GM19463 (cell line): ENCODE data around the gene MRTFA.
"Not testable (repeated sequence)": the region's sequence is repeated elsewhere in the genome, so short reads cannot be mapped to it uniquely, and the experiment has no call there.

Experiments
- ATAC-seq: cut with Tn5 transposase; IDR thresholded peaks from one replicate; pipeline ENCODE4 v1.9.1; 2021; ENCODE audit warnings: mild to moderate bottlenecking, moderate library complexity; ENCODE audit not compliant: unreplicated experiment

MRTFA gene

GRCh38 chr22:40628354-40629042 is 8.0 kb downstream of the MRTFA start:
- no peak for ATAC-seq

DNA sequence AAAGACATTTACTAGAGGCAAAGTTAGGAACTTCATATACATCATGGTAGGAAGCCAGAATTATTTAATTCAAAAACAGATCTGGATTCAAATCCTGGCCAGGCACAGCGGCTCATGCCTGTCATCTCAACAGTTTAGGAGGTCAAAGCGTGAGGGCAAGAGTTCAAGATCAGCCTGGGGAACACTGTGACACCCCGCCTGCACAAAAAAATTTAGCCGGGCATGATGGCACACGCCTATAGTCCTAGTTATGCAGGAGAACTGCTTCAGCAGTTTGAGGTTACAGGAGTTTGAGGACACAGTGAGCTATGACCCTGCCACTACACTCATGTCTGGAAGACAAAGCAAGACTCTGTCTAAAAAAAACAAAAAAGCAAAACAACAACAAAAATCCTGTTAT is 8.9 kb downstream of the MRTFA start:
- no peak for ATAC-seq

DNA sequence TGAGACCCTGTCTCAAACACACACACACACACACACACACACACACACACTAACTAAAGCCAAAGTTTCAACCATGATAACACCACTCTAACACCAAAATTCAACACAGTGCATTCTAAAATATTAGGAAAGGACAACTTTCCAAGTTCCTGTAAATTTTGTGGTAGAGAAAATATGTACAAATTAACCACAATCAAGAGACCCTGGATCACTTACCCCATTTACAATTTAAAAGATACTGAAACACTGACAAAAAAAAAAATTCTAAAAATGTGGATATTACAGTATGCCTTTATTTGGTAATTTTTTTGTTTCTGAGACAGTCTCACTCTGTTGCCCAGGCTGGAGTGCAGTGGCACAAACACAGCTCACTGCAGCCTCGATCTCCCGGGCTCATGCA is 9.7 kb downstream of the MRTFA start:
- ATAC-seq: no peak

DNA sequence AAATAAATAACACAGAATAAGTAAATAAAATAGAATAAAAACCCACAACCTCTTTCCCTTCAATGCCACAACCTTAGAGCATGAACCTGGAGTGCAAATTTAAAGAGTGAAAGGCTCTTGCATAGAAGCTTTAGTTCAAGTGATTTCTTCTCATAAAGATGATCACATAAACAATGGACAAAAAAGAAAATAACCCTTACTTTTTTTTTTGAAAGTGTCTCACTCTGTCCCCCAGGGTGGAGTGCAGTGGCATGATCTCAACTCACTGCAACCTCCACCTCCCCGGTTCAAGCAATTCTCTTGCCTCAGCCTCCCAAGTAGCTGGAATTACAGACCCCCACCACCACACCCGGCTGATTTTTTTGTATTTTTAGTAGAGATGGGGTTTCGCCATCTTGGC is 10.7 kb downstream of the MRTFA start:
- ATAC-seq: not testable (repeated sequence)

DNA sequence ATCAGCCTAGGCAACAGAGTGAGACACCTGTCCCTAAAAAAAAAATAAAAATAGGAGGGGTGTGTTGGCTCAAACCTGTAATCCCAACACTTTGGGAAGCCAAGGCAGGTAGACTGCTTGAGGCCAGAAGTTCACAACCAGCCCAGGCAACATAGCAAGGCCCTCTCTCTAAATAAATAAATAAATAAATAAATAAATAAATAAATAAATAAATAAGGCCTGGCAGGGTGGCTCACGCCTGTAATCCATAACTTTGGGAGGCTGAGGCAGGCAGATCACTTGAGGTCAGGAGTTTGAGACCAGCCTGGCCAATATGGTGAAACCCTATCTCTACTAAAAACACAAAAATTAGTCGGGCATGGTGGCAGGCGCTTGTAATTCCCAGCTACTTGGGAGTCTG is 11.2 kb downstream of the MRTFA start:
- ATAC-seq: not testable (repeated sequence)

DNA sequence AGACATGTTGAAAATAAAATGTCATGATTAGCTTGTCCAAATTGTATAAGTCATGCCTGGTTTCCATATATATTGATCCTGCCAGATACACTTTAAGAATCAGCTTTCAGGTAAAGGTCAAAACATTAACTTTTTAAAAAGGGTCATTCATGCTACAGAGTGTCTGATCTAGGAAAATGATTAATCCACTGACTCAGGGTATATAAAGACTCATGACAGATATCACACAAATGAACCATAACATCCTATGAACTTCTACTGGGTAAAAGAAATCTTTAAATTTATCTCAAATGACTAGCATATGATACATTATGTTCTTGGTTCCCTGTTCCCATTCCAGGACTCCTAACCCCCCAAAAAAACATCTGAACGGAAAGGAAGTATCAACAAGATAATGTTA is 11.7 kb downstream of the MRTFA start:
- ATAC-seq: no peak

GRCh38 chr22:40621309-40622151 is 15.0 kb downstream of the MRTFA start:
- ATAC-seq: no peak

DNA sequence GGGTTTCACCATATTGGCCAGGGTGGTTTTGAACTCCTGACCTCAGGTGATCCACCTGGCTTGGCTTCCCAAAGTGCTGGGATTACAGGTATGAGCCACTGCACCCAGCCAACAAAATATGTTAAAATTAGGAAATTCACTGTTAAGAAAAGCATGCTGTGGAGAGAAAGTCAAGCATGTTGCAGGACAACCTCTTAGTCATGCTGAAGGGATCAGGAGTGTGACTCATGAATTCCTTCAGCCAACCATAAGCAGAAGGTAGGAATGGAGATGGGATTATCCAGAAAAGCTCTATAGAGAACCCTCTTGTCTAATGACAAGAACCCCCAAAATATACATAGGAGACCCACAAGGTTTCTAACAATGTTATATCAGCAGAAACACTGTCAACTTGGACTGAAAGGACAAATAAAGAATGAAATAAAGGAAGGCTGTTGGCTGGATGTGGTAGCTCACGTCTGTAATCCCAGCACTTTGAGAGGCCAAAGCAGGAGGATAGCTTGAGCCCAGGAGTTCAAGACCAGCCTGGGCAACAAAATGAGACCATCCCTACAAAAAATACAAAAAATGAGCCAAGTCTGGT is 16.0 kb downstream of the MRTFA start:
- ATAC-seq: no peak

DNA sequence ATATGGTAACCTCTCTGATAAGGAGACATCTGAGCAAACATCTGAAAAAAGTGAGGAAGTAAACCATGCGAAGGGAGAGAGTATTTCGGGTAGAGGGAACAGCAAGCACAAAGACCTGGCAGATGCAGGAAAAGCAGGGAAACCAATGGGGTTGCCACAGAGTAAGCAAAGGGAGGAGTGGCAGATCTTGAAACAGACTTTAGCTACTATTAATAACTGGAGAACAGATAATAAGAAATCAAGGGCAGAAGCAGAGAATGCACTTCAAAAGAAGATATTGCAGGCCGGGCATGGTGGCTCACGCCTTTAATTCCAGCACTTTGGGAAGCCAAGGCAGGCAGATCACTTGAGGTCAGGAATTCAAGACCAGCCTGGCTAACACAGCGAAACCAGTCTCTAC is 18.1 kb downstream of the MRTFA start:
- no peak for ATAC-seq

DNA sequence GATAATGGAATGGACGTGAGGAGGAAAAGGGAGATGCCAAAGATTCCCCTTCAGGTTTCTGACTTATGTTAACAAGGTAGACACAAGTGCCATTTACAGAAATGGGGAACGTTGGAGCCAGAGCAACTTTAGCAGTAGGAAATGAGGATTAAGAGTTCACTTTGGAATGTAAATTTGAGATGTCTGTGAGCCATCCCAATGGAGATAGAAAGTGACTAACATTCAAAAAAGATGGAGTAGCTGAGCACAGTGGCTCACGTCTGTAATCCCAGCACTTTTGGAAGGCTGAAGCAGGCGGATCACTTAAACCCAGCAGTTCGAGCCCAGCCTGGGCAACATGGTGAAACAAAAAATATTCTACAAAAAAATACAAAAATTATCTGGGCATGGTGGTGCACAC is 19.9 kb downstream of the MRTFA start:
- no peak for ATAC-seq

DNA sequence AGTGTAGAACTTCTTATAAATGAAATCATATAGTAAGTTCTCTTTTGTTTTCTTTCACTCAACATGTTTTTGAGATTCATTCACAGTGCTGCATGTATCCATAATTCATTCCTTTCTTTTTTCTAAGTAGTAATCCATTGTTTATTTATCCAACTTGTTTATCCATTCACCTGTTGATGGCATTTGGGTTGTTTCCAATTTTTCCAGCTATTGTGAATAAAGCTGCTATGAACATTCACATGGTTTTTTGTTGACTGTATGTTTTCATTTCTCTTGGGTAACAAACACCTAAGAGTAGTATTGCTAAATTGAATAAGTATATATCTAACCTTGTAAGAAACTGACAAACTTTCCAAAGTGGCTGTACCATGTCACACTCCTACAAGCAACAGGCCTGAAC is 23.5 kb downstream of the MRTFA start:
- no peak for ATAC-seq

GRCh38 chr22:40612291-40612751 is 24.2 kb downstream of the MRTFA start:
- ATAC-seq: no peak

DNA sequence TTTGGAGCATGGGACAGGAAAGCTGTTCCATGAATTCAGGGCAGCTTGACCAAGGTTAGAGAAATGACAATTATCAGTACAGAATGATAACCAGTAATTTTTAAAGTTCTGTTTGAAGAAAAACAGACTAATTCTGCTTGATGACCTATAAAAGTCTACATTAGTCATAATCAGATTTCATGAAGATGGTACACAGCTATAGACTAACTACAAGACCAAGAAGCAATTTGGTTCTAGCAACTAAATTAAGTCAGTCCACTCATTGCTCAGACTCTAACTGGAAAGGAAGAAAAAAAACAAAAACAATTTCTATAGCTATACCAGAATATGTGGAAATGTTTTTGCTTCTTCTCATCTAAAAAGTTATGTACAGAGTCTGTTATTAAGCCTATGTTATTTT is 24.9 kb downstream of the MRTFA start:
- no peak for ATAC-seq

- ATAC-seq: no peak
Measured at GRCh38 chr22:40610329-40610850, 26.1 kb downstream of the MRTFA start.

- ATAC-seq: no peak
Measured at GRCh38 chr22:40609216-40609615, 27.3 kb downstream of the MRTFA start.

DNA sequence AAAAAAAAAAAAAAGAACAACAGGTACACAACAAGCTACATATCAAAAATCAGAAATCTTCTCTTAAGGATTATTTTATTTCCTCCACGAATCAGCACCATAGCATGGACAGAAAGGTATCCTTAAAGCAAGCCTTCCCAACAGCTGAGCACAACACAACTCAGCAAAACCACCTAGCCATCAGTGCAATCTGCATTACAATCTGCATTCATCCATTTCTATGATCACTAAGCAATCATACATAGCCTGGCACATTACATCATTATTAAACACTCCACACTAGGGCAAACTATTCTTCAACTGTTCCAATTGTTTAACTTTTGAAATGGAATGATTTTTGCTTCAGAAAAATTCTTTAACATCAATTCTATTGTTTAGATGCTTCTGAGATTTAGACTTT is 29.0 kb downstream of the MRTFA start:
- ATAC-seq: no peak

GRCh38 chr22:40606306-40606705 is 30.2 kb downstream of the MRTFA start:
- ATAC-seq: no peak

DNA sequence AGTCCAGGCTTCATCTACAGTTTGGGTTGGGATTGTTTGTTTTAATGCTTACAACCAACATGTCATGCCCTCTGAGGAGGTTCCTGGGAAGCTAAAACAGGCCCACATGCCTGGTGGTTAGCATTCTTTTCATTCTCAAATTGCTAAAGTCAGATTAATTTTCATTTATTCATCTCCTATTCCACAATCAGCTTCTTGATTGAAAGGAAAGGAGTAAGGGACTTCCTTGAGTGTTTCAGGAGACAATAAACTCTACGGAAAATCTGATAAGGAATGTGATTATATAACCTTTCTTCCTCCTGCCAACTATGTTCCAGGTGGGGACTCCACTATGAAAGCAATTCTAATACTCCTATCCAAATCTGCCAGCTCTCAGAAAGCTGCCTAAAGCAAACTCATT is 30.8 kb downstream of the MRTFA start:
- no peak for ATAC-seq

- no peak for ATAC-seq
Measured at GRCh38 chr22:40603088-40603605, 33.4 kb downstream of the MRTFA start.

DNA sequence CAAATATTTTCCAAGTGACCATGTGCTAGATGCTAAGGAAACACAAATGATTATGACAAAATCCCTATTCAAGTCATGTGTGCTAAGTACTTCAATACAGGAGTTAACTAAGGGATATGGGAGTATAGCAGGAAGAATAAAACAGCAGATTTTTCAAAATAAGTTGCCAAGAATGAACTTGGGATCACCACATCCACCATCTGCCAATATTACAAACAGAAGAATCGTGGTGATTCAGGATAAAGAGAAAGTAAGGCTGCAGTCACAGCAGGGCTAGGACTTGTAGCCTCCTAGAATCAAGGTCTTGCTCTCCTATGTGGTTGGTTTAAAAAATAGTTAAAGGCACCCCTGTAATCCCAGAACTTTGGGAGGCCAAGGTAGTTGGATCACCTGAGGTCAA is 34.3 kb downstream of the MRTFA start:
- ATAC-seq: no peak

DNA sequence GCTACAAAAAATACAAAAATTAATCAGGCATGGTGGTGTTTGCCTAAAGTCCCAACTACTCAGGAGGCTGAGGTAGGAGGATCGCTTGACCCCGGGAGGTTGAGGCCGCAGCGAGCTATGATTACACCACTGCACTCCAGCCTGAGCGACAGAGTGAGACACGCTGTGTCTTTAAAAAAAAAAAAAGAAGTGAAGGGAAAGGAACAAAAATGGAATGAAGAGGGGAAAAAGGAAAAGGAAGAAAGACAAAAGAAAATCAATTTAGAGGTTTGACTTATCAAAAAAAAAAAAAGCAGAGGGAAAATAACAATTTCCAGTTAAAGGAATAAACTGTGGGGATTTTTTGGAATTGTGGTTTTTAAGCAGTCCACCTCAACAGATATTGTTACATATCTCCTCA is 36.8 kb downstream of the MRTFA start:
- ATAC-seq: no peak
